ENCODE measurements around the gene ARID1B.
A peak's percentile ranks its signal among the peaks of the same experiment; 100 is the strongest.

Gene ARID1B

GRCh38 chr6:156809446-156810178 is 32.4 kb downstream of the ARID1B start:
- no peak overlapping the region for H3K4me3 ChIP-seq (ENCODE audit: low read length)
- 95% methylated on average over 2 of the region's 2 CpGs for WGBS
- H3K9ac ChIP-seq (ENCODE audit: low read depth, low read length), result no peak overlapping the region
- no peak overlapping the region for H3K27ac ChIP-seq (ENCODE audit: low read depth, low read length)
- H3K27me3 ChIP-seq (ENCODE audit: insufficient read depth, low read length), result no peaks in the 10 kb centered on the region
- H3K9me3 ChIP-seq (ENCODE audit: insufficient read depth, low read depth, low read length), result no peaks in the 10 kb centered on the region
- no peaks in the 10 kb centered on the region for H3K36me3 ChIP-seq (ENCODE audit: insufficient read depth, low read length)
- peaks cover 32% of the 10 kb centered on the region for H3K4me1 ChIP-seq (ENCODE audit: insufficient read depth, low read length)

- no peaks in the 10 kb centered on the region for H3K27me3 ChIP-seq (ENCODE audit: insufficient read depth, low read length)
- H3K4me1 ChIP-seq (ENCODE audit: insufficient read depth, low read length), result peaks cover 19% of the 10 kb centered on the region
- H3K9me3 ChIP-seq (ENCODE audit: insufficient read depth, low read depth, low read length), result no peaks in the 10 kb centered on the region
- no peak overlapping the region for H3K9ac ChIP-seq (ENCODE audit: low read depth, low read length)
- no peak overlapping the region for H3K4me3 ChIP-seq (ENCODE audit: low read length)
- no peak overlapping the region for H3K27ac ChIP-seq (ENCODE audit: low read depth, low read length)
- 78% methylated on average over 7 of the region's 8 CpGs for WGBS
- H3K36me3 ChIP-seq (ENCODE audit: insufficient read depth, low read length), result no peaks in the 10 kb centered on the region
Observed at GRCh38 chr6:156814036-156814581, 36.9 kb downstream of the ARID1B start.

- no peaks in the 10 kb centered on the region for H3K9me3 ChIP-seq (ENCODE audit: insufficient read depth, low read depth, low read length)
- no peak overlapping the region for H3K27ac ChIP-seq (ENCODE audit: low read depth, low read length)
- 88% methylated on average over 6 of the region's 7 CpGs for WGBS
- H3K4me1 ChIP-seq (ENCODE audit: insufficient read depth, low read length), result peaks cover 29% of the 10 kb centered on the region
- no peaks in the 10 kb centered on the region for H3K36me3 ChIP-seq (ENCODE audit: insufficient read depth, low read length)
- no peak overlapping the region for H3K4me3 ChIP-seq (ENCODE audit: low read length)
- H3K27me3 ChIP-seq (ENCODE audit: insufficient read depth, low read length), result no peaks in the 10 kb centered on the region
- H3K9ac ChIP-seq (ENCODE audit: low read depth, low read length), result no peak overlapping the region
Observed at GRCh38 chr6:156816505-156816904, 39.3 kb downstream of the ARID1B start.

- no peak overlapping the region for H3K4me3 ChIP-seq (ENCODE audit: low read length)
- 85% methylated on average over 2 of the region's 3 CpGs for WGBS
- no peak overlapping the region for H3K9ac ChIP-seq (ENCODE audit: low read depth, low read length)
- no peaks in the 10 kb centered on the region for H3K36me3 ChIP-seq (ENCODE audit: insufficient read depth, low read length)
- H3K9me3 ChIP-seq (ENCODE audit: insufficient read depth, low read depth, low read length), result no peaks in the 10 kb centered on the region
- H3K27me3 ChIP-seq (ENCODE audit: insufficient read depth, low read length), result no peaks in the 10 kb centered on the region
- H3K27ac ChIP-seq (ENCODE audit: low read depth, low read length), result no peak overlapping the region
- peaks cover 26% of the 10 kb centered on the region for H3K4me1 ChIP-seq (ENCODE audit: insufficient read depth, low read length)
Observed at GRCh38 chr6:156820089-156820798, 43.1 kb downstream of the ARID1B start.

- no peak overlapping the region for H3K27ac ChIP-seq (ENCODE audit: low read depth, low read length)
- no peak overlapping the region for H3K4me3 ChIP-seq (ENCODE audit: low read length)
- no peaks in the 10 kb centered on the region for H3K9me3 ChIP-seq (ENCODE audit: insufficient read depth, low read depth, low read length)
- H3K27me3 ChIP-seq (ENCODE audit: insufficient read depth, low read length), result no peaks in the 10 kb centered on the region
- H3K4me1 ChIP-seq (ENCODE audit: insufficient read depth, low read length), result peaks cover 35% of the 10 kb centered on the region
- 100% methylated on average over 1 of the region's 2 CpGs for WGBS
- H3K36me3 ChIP-seq (ENCODE audit: insufficient read depth, low read length), result no peaks in the 10 kb centered on the region
- no peak overlapping the region for H3K9ac ChIP-seq (ENCODE audit: low read depth, low read length)
Observed at GRCh38 chr6:156821707-156822106, 44.5 kb downstream of the ARID1B start.

GRCh38 chr6:156822747-156823206 is 45.6 kb downstream of the ARID1B start:
- WGBS, result 88% methylated on average over 14 of the region's 14 CpGs
- Histone ChIP-seq H3K4me1 (ENCODE audit: insufficient read depth, low read length) (peaks cover 45% of the 10 kb centered on the region), H3K27me3 (ENCODE audit: insufficient read depth, low read length) (no peaks in the 10 kb centered on the region), H3K36me3 (ENCODE audit: insufficient read depth, low read length) (no peaks in the 10 kb centered on the region), H3K9ac (ENCODE audit: low read depth, low read length) (no peak overlapping the region), H3K9me3 (ENCODE audit: insufficient read depth, low read depth, low read length) (no peaks in the 10 kb centered on the region), H3K4me3 (ENCODE audit: low read length) (no peak overlapping the region), H3K27ac (ENCODE audit: low read depth, low read length) (no peak overlapping the region)

GRCh38 chr6:156824142-156824541 is 47.0 kb downstream of the ARID1B start:
- 97% methylated on average over 8 of the region's 8 CpGs for WGBS
- Histone ChIP-seq H3K36me3 (ENCODE audit: insufficient read depth, low read length) (peaks cover 2% of the 10 kb centered on the region), H3K9ac (ENCODE audit: low read depth, low read length) (no peak overlapping the region), H3K27ac (ENCODE audit: low read depth, low read length) (no peak overlapping the region), H3K9me3 (ENCODE audit: insufficient read depth, low read depth, low read length) (no peaks in the 10 kb centered on the region), H3K4me3 (ENCODE audit: low read length) (no peak overlapping the region), H3K27me3 (ENCODE audit: insufficient read depth, low read length) (no peaks in the 10 kb centered on the region), H3K4me1 (ENCODE audit: insufficient read depth, low read length) (peaks cover 47% of the 10 kb centered on the region)

- H3K4me3 ChIP-seq (ENCODE audit: low read length), result no peak overlapping the region
- no peaks in the 10 kb centered on the region for H3K27me3 ChIP-seq (ENCODE audit: insufficient read depth, low read length)
- no peak overlapping the region for H3K9ac ChIP-seq (ENCODE audit: low read depth, low read length)
- H3K36me3 ChIP-seq (ENCODE audit: insufficient read depth, low read length), result peaks cover 14% of the 10 kb centered on the region
- no peaks in the 10 kb centered on the region for H3K9me3 ChIP-seq (ENCODE audit: insufficient read depth, low read depth, low read length)
- no peak overlapping the region for H3K27ac ChIP-seq (ENCODE audit: low read depth, low read length)
- WGBS, result 79% methylated on average over 3 of the region's 3 CpGs
- peaks cover 36% of the 10 kb centered on the region for H3K4me1 ChIP-seq (ENCODE audit: insufficient read depth, low read length)
Observed at GRCh38 chr6:156825475-156825874, 48.3 kb downstream of the ARID1B start.

GRCh38 chr6:156826290-156826955 is 49.2 kb downstream of the ARID1B start:
- H3K36me3 ChIP-seq (ENCODE audit: insufficient read depth, low read length), result peaks cover 14% of the 10 kb centered on the region
- 89% methylated on average over 10 of the region's 10 CpGs for WGBS
- H3K9ac ChIP-seq (ENCODE audit: low read depth, low read length), result no peak overlapping the region
- H3K27ac ChIP-seq (ENCODE audit: low read depth, low read length), result no peak overlapping the region
- H3K4me3 ChIP-seq (ENCODE audit: low read length), result no peak overlapping the region
- H3K4me1 ChIP-seq (ENCODE audit: insufficient read depth, low read length), result peaks cover 31% of the 10 kb centered on the region
- no peaks in the 10 kb centered on the region for H3K9me3 ChIP-seq (ENCODE audit: insufficient read depth, low read depth, low read length)
- H3K27me3 ChIP-seq (ENCODE audit: insufficient read depth, low read length), result no peaks in the 10 kb centered on the region

GRCh38 chr6:156827382-156827781 is 50.2 kb downstream of the ARID1B start:
- H3K9ac ChIP-seq (ENCODE audit: low read depth, low read length), result no peak overlapping the region
- H3K27me3 ChIP-seq (ENCODE audit: insufficient read depth, low read length), result no peaks in the 10 kb centered on the region
- H3K4me1 ChIP-seq (ENCODE audit: insufficient read depth, low read length), result peaks cover 31% of the 10 kb centered on the region
- no peak overlapping the region for H3K27ac ChIP-seq (ENCODE audit: low read depth, low read length)
- H3K4me3 ChIP-seq (ENCODE audit: low read length), result no peak overlapping the region
- H3K36me3 ChIP-seq (ENCODE audit: insufficient read depth, low read length), result peaks cover 14% of the 10 kb centered on the region
- 88% methylated on average over 4 of the region's 4 CpGs for WGBS
- H3K9me3 ChIP-seq (ENCODE audit: insufficient read depth, low read depth, low read length), result no peaks in the 10 kb centered on the region

GRCh38 chr6:156828280-156828703 is 51.1 kb downstream of the ARID1B start:
- peak overlapping the region; percentile 38 for H3K27ac ChIP-seq (ENCODE audit: low read depth, low read length)
- WGBS, result 68% methylated on average over 5 of the region's 5 CpGs
- H3K4me1 ChIP-seq (ENCODE audit: insufficient read depth, low read length), result peaks cover 31% of the 10 kb centered on the region
- no peak overlapping the region for H3K9ac ChIP-seq (ENCODE audit: low read depth, low read length)
- H3K36me3 ChIP-seq (ENCODE audit: insufficient read depth, low read length), result peaks cover 14% of the 10 kb centered on the region
- H3K9me3 ChIP-seq (ENCODE audit: insufficient read depth, low read depth, low read length), result no peaks in the 10 kb centered on the region
- H3K4me3 ChIP-seq (ENCODE audit: low read length), result no peak overlapping the region
- H3K27me3 ChIP-seq (ENCODE audit: insufficient read depth, low read length), result no peaks in the 10 kb centered on the region

Measured in HUES64 (cell line).